ENCODE results near the gene SRP14.

SRP14 gene

GRCh38 chr15:40067921-40068624, 29.1 kb upstream of the SRP14 start:
- DNase-seq, result no peak

DNA sequence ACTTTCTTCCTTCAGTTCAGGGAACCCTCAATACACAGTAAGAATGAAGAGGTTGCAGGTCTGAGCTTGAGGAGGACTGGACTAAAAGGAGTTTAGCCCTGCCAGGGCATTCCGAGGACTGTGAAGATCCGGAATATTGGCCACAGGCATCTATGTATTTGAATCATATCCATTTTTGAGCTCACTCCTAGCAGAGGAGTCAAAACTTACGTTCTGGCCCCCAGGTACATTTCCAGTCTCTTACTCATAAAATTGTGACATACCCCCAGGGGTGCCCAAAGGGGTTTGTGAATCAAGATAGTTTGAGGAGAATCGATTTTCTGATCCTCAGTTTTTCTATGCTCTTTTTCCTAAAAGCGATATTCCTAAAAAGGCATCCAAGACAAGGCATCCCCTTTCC, 27.6 kb upstream of the SRP14 start:
- DNase-seq, result no peak

GRCh38 chr15:40065166-40065565, 26.2 kb upstream of the SRP14 start:
- DNase-seq, result no peak

DNA sequence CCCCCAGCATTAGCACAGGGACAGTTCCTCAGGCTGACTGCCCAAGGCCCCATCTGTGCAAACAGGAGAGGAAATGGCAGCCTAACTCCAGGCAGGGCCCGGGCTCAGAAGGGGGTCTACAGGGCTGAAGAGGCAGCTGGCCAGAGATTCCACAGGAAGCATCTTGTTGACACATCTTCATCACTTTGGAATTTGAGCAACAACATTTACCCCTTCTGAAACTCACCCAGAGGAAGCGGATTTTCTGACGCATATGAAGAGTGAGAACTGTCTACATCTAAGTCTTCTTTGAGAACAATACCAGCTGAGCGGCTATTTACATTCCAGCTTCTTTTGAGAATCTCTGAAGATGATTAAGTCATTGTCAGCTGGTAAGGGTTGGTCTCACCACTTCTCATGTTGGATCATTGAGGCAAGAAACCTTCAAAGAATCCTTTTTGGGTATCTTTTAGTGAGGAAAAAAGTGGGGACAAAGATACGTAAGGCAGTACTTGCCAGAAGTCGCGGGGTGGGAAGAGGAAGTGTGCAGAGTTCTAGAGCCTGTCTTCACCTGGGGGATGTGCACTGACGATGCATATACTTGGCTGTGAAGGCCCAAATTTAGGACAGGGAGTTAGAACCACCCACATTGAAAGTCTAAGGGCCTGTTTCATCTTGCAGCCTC, 25.4 kb upstream of the SRP14 start:
- no peak for DNase-seq

- no peak for DNase-seq
Observed at GRCh38 chr15:40063563-40064011, 24.6 kb upstream of the SRP14 start.

GRCh38 chr15:40062816-40063562, 24.0 kb upstream of the SRP14 start:
- DNase-seq, result no peak

GRCh38 chr15:40061212-40061901, 22.4 kb upstream of the SRP14 start:
- DNase-seq, result peak; percentile 57

GRCh38 chr15:40060236-40060961, 21.4 kb upstream of the SRP14 start:
- DNase-seq, result no peak

DNA sequence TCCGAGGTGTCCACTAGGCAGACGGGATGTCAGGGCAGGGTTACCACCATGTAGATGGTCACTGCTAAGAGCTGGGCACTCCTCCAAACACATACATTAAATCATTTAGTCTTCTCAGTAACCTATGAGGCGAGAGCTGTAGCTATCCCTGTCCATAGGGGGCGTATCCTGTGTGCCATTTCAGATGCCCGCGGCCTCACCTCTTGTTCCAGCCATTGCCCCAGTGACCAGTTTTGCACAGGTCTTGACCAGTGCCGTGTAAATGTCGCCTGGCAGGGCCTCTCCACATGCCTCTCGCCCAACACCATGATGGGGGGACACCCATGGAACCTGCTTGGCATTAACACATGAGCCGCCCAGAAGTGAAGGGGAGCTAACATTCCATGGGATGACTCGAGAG, 20.8 kb upstream of the SRP14 start:
- DNase-seq, result no peak

GRCh38 chr15:40058476-40059140, 19.6 kb upstream of the SRP14 start:
- DNase-seq, result no peak

GRCh38 chr15:40055576-40056293, 16.8 kb upstream of the SRP14 start:
- peak; percentile 46 for DNase-seq

GRCh38 chr15:40054855-40055575, 16.0 kb upstream of the SRP14 start:
- peak; percentile 58 for DNase-seq

DNA sequence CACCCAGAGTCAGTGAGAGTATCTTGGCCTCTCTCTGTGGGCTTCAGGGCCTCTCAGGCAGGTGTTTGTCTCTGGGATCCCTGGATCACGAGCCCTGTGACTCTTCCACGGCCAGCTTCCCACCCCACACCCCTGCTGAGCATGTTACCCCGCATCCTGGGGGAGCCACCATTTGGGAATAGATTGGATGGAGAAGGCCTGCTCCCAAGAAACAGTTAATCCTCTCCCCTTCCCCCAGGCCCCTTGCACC, 15.5 kb upstream of the SRP14 start:
- no peak for DNase-seq

GRCh38 chr15:40053831-40054604, 15.0 kb upstream of the SRP14 start:
- DNase-seq, result peak; percentile 74

- DNase-seq, result no peak
Observed at GRCh38 chr15:40053079-40053830, 14.3 kb upstream of the SRP14 start.

- DNase-seq, result no peak
Observed at GRCh38 chr15:40052604-40053003, 13.6 kb upstream of the SRP14 start.

GRCh38 chr15:40051616-40052415, 12.8 kb upstream of the SRP14 start:
- peak; percentile 29 for DNase-seq

GRCh38 chr15:40050788-40051470, 11.9 kb upstream of the SRP14 start:
- DNase-seq, result no peak
